ENCODE results near the gene WDR81.
"Not testable (repeated sequence)": the region's sequence is repeated elsewhere in the genome, so short reads cannot be mapped to it uniquely, and the experiment has no call there.

WDR81 gene

GRCh38 chr17:1764705-1765104 is 40.2 kb downstream of the WDR81 start:
- H3K36me3 ChIP-seq (ENCODE audit: control insufficient read depth in 2 of 2, insufficient read depth in 1 of 2, low read length in 2 of 2); H3K4me1 ChIP-seq (ENCODE audit: control insufficient read depth, insufficient read depth, low read length); H3K27ac ChIP-seq (ENCODE audit: extremely low read depth, low read depth, low read length); POLR2A ChIA-PET; H3K4me3 ChIP-seq (ENCODE audit: low read depth, low read length); H3K9me3 ChIP-seq (ENCODE audit: control insufficient read depth, insufficient read depth, low read depth, low read length): not testable (repeated sequence)
- TF ChIP-seq ZFHX2 (tag by site-specific recombination; conservative IDR thresholded peaks at IDR 0.05) (0 out of 2 replicates have a peak, but pooled peaks have one; percentile 14), ZNF121 (tag by site-specific recombination; IDR thresholded peaks at IDR 0.05) (peak; percentile 48; the same call in 1 of the 2 replicates)
- CTCF ChIA-PET: interaction anchor here (0.5 kb wide), 1 partner anchor 50 kb away, joined by 3 read pairs; no protein-coding TSS in a partner anchor

- peaks cover 12% of the 10 kb centered on the region for H3K4me1 ChIP-seq (ENCODE audit: control insufficient read depth, insufficient read depth, low read length)
- ChIA-PET POLR2A (no interaction called here), CTCF (interaction anchor here (0.6 to 1.4 kb wide), 3 partner anchors 10 to 41 kb away, joined by 3 to 4 read pairs (median 3); partner anchors contain the start of gene WDR81)
Observed at GRCh38 chr17:1765576-1765975, 41.1 kb downstream of the WDR81 start.

GRCh38 chr17:1766382-1767135 is 42.1 kb downstream of the WDR81 start:
- ChIA-PET CTCF (interaction anchor here (0.9 to 1.4 kb wide), 2 partner anchors 11 to 45 kb away, joined by 3 to 4 read pairs; no protein-coding TSS in a partner anchor), POLR2A (interaction anchor here (0.6 to 1.2 kb wide), 2 partner anchors 10 to 45 kb away, joined by 3 to 4 read pairs; no protein-coding TSS in a partner anchor)
- H3K27ac ChIP-seq (ENCODE audit: extremely low read depth, low read depth, low read length): no peak overlapping the region
- no peaks in the 10 kb centered on the region for H3K9me3 ChIP-seq (ENCODE audit: control insufficient read depth, insufficient read depth, low read depth, low read length)
- H3K4me3 ChIP-seq (ENCODE audit: low read depth, low read length): no peak overlapping the region
- H3K36me3 ChIP-seq (ENCODE audit: control insufficient read depth in 2 of 2, insufficient read depth in 1 of 2, low read length in 2 of 2): peaks cover 0 to 21% of the 10 kb centered on the region in 2 experiments; a peak in 1 of 3 replicates
- H3K4me1 ChIP-seq (ENCODE audit: control insufficient read depth, insufficient read depth, low read length): peaks cover 12% of the 10 kb centered on the region
- TF ChIP-seq GLI2 (tag by site-specific recombination; IDR thresholded peaks at IDR 0.05; ENCODE audit: borderline replicate concordance, low read depth) (no peak; the same call in 1 of the 2 replicates), ZNF211 (tag by site-specific recombination; IDR thresholded peaks at IDR 0.05; ENCODE audit: low read depth) (no peak), ZNF610 (tag by site-specific recombination; IDR thresholded peaks at IDR 0.05; ENCODE audit: borderline replicate concordance) (no peak), ZNF133 (tag by site-specific recombination; IDR thresholded peaks at IDR 0.05) (no peak), ZBTB7A (tag by site-specific recombination; IDR thresholded peaks at IDR 0.05; ENCODE audit: low read depth) (no peak), ZNF311 (tag by site-specific recombination; IDR thresholded peaks at IDR 0.05; ENCODE audit: borderline replicate concordance) (no peak), ZNF658 (tag by site-specific recombination; IDR thresholded peaks at IDR 0.05) (no peak), ZBTB44 (tag by site-specific recombination; IDR thresholded peaks at IDR 0.05) (no peak), KLF1 (tag by site-specific recombination; IDR thresholded peaks at IDR 0.05) (0 out of 2 replicates have a peak, but pooled peaks have one; percentile 36), ZNF175 (tag by site-specific recombination; IDR thresholded peaks at IDR 0.05) (no peak), ZNF426 (tag by site-specific recombination; IDR thresholded peaks at IDR 0.05) (peak; percentile 62), ZNF280D (tag by site-specific recombination; IDR thresholded peaks at IDR 0.05) (no peak), ZNF623 (tag by site-specific recombination; IDR thresholded peaks at IDR 0.05) (peak; percentile 48; the same call in 1 of the 2 replicates), ZSCAN5A (tag by site-specific recombination; IDR thresholded peaks at IDR 0.05) (no peak), ZIC2 (tag by site-specific recombination; IDR thresholded peaks at IDR 0.05) (peak; percentile 66), ZNF146 (tag by site-specific recombination; IDR thresholded peaks at IDR 0.05) (no peak), ZNF777 (tag by site-specific recombination; IDR thresholded peaks at IDR 0.05; ENCODE audit: borderline replicate concordance) (no peak), ZNF366 (tag by site-specific recombination; conservative IDR thresholded peaks at IDR 0.05) (no peak), ZFP3 (tag by site-specific recombination; IDR thresholded peaks at IDR 0.05; ENCODE audit: low read depth) (no peak), ZNF10 (tag by site-specific recombination; IDR thresholded peaks at IDR 0.05) (no peak), SP2 (tag by site-specific recombination; IDR thresholded peaks at IDR 0.05) (no peak), ZNF76 (tag by site-specific recombination; IDR thresholded peaks at IDR 0.05; ENCODE audit: borderline replicate concordance, low read depth) (no peak)

More at GRCh38 chr17:1765576-1765975, 41.1 kb downstream of the WDR81 start:
- Histone ChIP-seq H3K9me3 (ENCODE audit: control insufficient read depth, insufficient read depth, low read depth, low read length) (no peaks in the 10 kb centered on the region), H3K4me3 (ENCODE audit: low read depth, low read length) (no peak overlapping the region), H3K27ac (ENCODE audit: extremely low read depth, low read depth, low read length) (no peak overlapping the region), H3K36me3 (ENCODE audit: control insufficient read depth in 2 of 2, insufficient read depth in 1 of 2, low read length in 2 of 2) (peaks cover 0 to 11% of the 10 kb centered on the region in 2 experiments; a peak in 1 of 3 replicates)
- TF ChIP-seq ZNF404 (tag by site-specific recombination; IDR thresholded peaks at IDR 0.05) (no peak), ZNF121 (tag by site-specific recombination; IDR thresholded peaks at IDR 0.05) (0 out of 2 replicates have a peak, but pooled peaks have one; percentile 38)

Data from HEK293 (cell line).